SU-DHL-6 (cell line): ENCODE results near the gene PARS2.

ENCODE experiments used
- H2AFZ ChIP-seq: fragments of 200-600 bp; sonication (generic); 2 replicates; pipeline ENCODE4 v1.6.1; 2014; ENCODE audit warnings: low read depth, mild to moderate bottlenecking, moderate library complexity, mixed read lengths, antibody characterized with exemption, low read length; ENCODE audit not compliant: severe bottlenecking
- H3F3A ChIP-seq: fragments of 200-600 bp; shearing (Covaris generic); 2 replicates; pipeline ENCODE4 v1.6.0; 2016; ENCODE audit warnings: antibody characterized with exemption, mild to moderate bottlenecking; ENCODE audit not compliant: insufficient read depth
- H3K27ac ChIP-seq: fragments of 200-600 bp; sonication (generic); 2 replicates; pipeline ENCODE4 v1.5.1; 2016; ENCODE audit warnings: low read depth, mild to moderate bottlenecking, low read length, moderate library complexity, mixed read lengths
- H3K27me3 ChIP-seq: fragments of 200-600 bp; sonication (generic), shearing (Covaris generic); 2 replicates; pipeline ENCODE4 v1.6.0; 2014; ENCODE audit warnings: mild to moderate bottlenecking, low read length
- H3K36me3 ChIP-seq: fragments of 200-600 bp; sonication (generic); 2 replicates; pipeline ENCODE4 v1.6.1; 2014; ENCODE audit warnings: mild to moderate bottlenecking, low read length, mixed read lengths
- H3K4me2 ChIP-seq: fragments of 300-600, 200-600 bp; shearing (Covaris generic), sonication (generic); 2 replicates; pipeline ENCODE4 v1.6.0; 2014; ENCODE audit warnings: low read length, low read depth, mild to moderate bottlenecking; ENCODE audit not compliant: poor library complexity, severe bottlenecking
- H3K4me3 ChIP-seq: fragments of 200-600 bp; sonication (generic); 2 replicates; pipeline ENCODE4 v1.5.1; 2014; ENCODE audit warnings: antibody characterized with exemption, low read length, mild to moderate bottlenecking, mixed read lengths; ENCODE audit not compliant: insufficient read depth, poor library complexity, severe bottlenecking
- H3K79me2 ChIP-seq: fragments of 200-600 bp; sonication (generic); 2 replicates; pipeline ENCODE4 v1.6.1; 2014; ENCODE audit warnings: mild to moderate bottlenecking, low read length, moderate library complexity; ENCODE audit not compliant: insufficient read depth
- H3K9ac ChIP-seq: fragments of 200-600 bp; sonication (generic); 2 replicates; pipeline ENCODE4 v1.7.0; 2014; ENCODE audit warnings: mild to moderate bottlenecking, low read length
- H3K9me2 ChIP-seq: fragments of 200-600 bp; sonication (generic); replicated peaks from 2 replicates; pipeline ENCODE4 v1.6.1; 2014; ENCODE audit warnings: low read length; ENCODE audit not compliant: insufficient read depth
- H3K9me3 ChIP-seq: fragments of 200-600 bp; sonication (generic); 2 replicates; pipeline ENCODE4 v1.6.1; 2014; ENCODE audit warnings: low read length, mixed read lengths; ENCODE audit not compliant: insufficient read depth
- H4K20me1 ChIP-seq: fragments of 200-600 bp; sonication (generic); 2 replicates; pipeline ENCODE4 v1.6.1; 2014; ENCODE audit warnings: low read depth, mild to moderate bottlenecking, antibody characterized with exemption, low read length, moderate library complexity, mixed read lengths
- EZH2phosphoT487 ChIP-seq: fragments of 200-600 bp; sonication (generic), shearing (Covaris generic); conservative IDR thresholded peaks from 2 replicates; pipeline ENCODE4 v1.6.1; 2018; ENCODE audit warnings: mild to moderate bottlenecking, antibody characterized with exemption, low read length, moderate library complexity, mixed read lengths
- TF ChIP-seq, protein P1 (sequence below): fragments of 200-600 bp; sonication (generic); IDR thresholded peaks from one replicate; pipeline ENCODE4 v1.5.1; 2017; ENCODE audit warnings: antibody characterized with exemption, mild to moderate bottlenecking, low read length, moderate library complexity; ENCODE audit not compliant: insufficient read depth, poor library complexity, severe bottlenecking

PARS2 gene

DNA sequence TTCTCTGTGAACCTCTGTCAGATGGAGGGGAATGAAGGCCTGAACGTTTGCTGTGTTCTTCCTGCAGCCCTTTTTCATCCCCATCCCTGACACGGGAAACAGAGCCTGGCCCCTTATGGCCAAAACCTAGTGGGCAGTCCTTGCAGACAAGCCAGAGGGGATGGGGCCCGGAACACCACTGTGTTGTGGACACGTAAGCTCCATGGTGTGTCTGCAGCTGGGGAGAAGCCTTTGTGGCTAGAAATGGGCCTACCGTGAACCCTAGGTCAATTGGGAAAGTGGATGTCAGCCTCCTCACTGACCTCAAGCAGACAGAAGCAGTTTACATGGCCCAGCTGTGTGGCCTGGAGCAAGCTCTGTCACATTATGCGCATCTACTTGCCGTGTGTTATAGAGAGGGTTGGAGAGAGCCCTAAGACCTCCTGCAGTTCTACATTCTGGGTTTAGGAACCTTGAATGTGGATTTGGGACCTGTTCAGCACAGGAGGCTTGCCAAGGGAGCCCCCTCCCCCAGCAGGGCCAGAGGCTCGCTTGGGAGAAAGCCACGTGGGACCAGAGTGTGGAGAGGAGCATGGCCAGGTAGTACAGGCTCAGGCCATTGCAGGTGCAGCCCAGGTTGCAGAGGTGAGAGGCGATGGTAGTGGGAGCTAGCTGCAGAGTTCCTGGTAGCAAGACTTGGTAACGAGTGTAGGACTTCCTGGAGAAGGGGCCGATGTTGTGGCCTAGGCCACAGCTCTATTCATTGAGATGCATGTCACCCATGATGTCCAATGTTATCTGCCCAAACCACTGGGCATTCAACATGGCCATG lies 20.7 kb downstream of the PARS2 start:
- Histone ChIP-seq H4K20me1 (no peaks in the 10 kb centered on the region), H3K27ac (no peak overlapping the region), H3K79me2 (no peaks in the 10 kb centered on the region), H2AFZ (no peak overlapping the region), H3K27me3 (no peaks in the 10 kb centered on the region), H3K4me3 (no peak overlapping the region), H3F3A (no peaks in the 10 kb centered on the region), H3K9ac (no peak overlapping the region), H3K9me3 (no peaks in the 10 kb centered on the region), H3K4me2 (no peak overlapping the region), H3K9me2 (no peaks in the 10 kb centered on the region), H3K36me3 (no peaks in the 10 kb centered on the region)
- no peak for TF ChIP-seq EZH2phosphoT487
- TF ChIP-seq, protein P1, sequence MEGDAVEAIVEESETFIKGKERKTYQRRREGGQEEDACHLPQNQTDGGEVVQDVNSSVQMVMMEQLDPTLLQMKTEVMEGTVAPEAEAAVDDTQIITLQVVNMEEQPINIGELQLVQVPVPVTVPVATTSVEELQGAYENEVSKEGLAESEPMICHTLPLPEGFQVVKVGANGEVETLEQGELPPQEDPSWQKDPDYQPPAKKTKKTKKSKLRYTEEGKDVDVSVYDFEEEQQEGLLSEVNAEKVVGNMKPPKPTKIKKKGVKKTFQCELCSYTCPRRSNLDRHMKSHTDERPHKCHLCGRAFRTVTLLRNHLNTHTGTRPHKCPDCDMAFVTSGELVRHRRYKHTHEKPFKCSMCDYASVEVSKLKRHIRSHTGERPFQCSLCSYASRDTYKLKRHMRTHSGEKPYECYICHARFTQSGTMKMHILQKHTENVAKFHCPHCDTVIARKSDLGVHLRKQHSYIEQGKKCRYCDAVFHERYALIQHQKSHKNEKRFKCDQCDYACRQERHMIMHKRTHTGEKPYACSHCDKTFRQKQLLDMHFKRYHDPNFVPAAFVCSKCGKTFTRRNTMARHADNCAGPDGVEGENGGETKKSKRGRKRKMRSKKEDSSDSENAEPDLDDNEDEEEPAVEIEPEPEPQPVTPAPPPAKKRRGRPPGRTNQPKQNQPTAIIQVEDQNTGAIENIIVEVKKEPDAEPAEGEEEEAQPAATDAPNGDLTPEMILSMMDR, result no peak

DNA sequence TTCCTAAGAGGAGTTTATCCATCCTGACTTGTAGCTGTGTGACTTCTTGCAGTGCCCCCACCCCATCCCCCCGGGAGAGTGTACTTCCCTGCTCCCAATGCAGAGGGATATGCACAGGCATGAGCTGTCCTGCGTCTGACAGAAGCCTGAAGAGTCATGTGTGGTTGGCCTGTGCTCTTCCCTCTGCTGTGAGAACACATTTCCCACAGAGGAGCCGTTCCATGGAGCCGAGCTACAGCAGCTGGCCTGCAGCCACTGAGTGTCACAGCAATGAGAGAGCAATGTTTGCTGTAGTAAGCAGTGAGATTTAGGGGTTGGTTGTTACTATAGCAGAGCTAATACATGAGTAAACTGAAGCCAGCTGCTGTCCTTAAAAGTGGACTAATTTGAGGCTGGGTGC lies 22.0 kb downstream of the PARS2 start:
- no peak overlapping the region for H3K9ac ChIP-seq
- TF ChIP-seq, protein P1, result no peak
- no peak for TF ChIP-seq EZH2phosphoT487
- H3K27me3 ChIP-seq, result no peaks in the 10 kb centered on the region
- H3F3A ChIP-seq, result no peaks in the 10 kb centered on the region
- H4K20me1 ChIP-seq, result no peaks in the 10 kb centered on the region
- no peak overlapping the region for H3K4me3 ChIP-seq
- no peaks in the 10 kb centered on the region for H3K9me2 ChIP-seq
- H3K4me2 ChIP-seq, result no peak overlapping the region
- H3K9me3 ChIP-seq, result no peaks in the 10 kb centered on the region
- H3K27ac ChIP-seq, result no peak overlapping the region
- H3K36me3 ChIP-seq, result no peaks in the 10 kb centered on the region
- no peaks in the 10 kb centered on the region for H3K79me2 ChIP-seq
- no peak overlapping the region for H2AFZ ChIP-seq

DNA sequence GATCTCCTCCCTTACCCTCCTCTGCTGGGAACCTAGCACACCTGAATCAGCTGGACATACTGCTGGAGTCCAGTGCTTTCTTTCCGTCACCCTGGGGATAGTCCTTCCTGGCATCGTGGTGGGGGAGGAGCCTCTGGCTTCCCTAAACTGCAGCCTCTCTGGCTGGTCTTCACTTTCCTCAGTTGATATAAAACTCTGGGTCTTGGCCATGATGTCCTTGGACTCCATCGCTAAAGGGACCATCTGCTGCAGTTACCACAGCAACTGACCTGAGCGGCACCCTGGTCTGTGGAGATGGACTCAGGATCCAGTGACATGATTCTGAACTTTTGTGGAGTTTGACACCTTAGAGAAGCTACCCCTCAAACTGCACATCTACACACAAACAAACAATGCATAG lies 22.8 kb downstream of the PARS2 start:
- Histone ChIP-seq H3K4me2 (no peak overlapping the region), H3K9me3 (no peaks in the 10 kb centered on the region), H3K9me2 (no peaks in the 10 kb centered on the region), H3K79me2 (no peaks in the 10 kb centered on the region), H3K27me3 (no peaks in the 10 kb centered on the region), H3F3A (no peaks in the 10 kb centered on the region), H3K27ac (no peak overlapping the region), H2AFZ (no peak overlapping the region), H4K20me1 (no peaks in the 10 kb centered on the region), H3K9ac (no peak overlapping the region), H3K4me3 (no peak overlapping the region), H3K36me3 (no peaks in the 10 kb centered on the region)
- no peak for TF ChIP-seq EZH2phosphoT487
- TF ChIP-seq, protein P1, result no peak
